Activated CD4-positive, alpha-beta memory T cell treated with anti-CD3 and anti-CD28 coated beads for 36 hours (primary cell): ENCODE data around the gene COG7. TPM values are rescaled to one million over a fixed set of nuclear protein-coding genes. Genes with fewer than 3 reads are reported as not detected.

Experiments
- CTCF ChIA-PET: fragments of 350-600 bp; sonication (Branson Sonifier 250); formaldehyde crosslinking; loops from one replicate; lab custom pipeline; 2021; ENCODE audit warnings: antibody characterized with exemption, inconsistent platforms; lab: Charles Lee
- POLR2A ChIA-PET: fragments of 350-600 bp; sonication (Branson Sonifier 250); formaldehyde crosslinking; loops from one replicate; lab custom pipeline; 2021; ENCODE audit warnings: antibody characterized with exemption; lab: Charles Lee
- DNase-seq: peaks from one replicate; pipeline ENCODE4 v3.0.0-alpha.2; 2020
- H3K27ac Mint-ChIP-seq: one replicate; pipeline ENCODE4 v1.8.0; 2021; ENCODE audit warnings: mixed read lengths
- H3K27me3 Mint-ChIP-seq: one replicate; pipeline ENCODE4 v1.8.0; 2021; ENCODE audit warnings: mixed read lengths
- H3K36me3 Mint-ChIP-seq: one replicate; pipeline ENCODE4 v1.8.0; 2021; ENCODE audit warnings: mixed read lengths
- H3K4me1 Mint-ChIP-seq: one replicate; pipeline ENCODE4 v1.8.0; 2021; ENCODE audit warnings: low read depth, mixed read lengths
- H3K4me3 Mint-ChIP-seq: one replicate; pipeline ENCODE4 v1.8.0; 2021; ENCODE audit warnings: mild to moderate bottlenecking, mixed read lengths
- H3K9me3 Mint-ChIP-seq: one replicate; pipeline ENCODE4 v1.8.0; 2021; ENCODE audit warnings: mixed read lengths
- intact Hi-C: fragments of 100-400 bp; cut with micrococcal nuclease; formaldehyde crosslinking; loops from one replicate; pipeline ENCODE4 v1.15.1; 2023
- total RNA-seq, 2 experiments: library from RNA; stranded (reverse); gene quantifications; one replicate each; pipeline ENCODE4 v1.2.3, GENCODE V29; 2021

COG7 gene
- total RNA-seq, 2 experiments from 2014 or later = 17.0 to 18.1 TPM

DNA sequence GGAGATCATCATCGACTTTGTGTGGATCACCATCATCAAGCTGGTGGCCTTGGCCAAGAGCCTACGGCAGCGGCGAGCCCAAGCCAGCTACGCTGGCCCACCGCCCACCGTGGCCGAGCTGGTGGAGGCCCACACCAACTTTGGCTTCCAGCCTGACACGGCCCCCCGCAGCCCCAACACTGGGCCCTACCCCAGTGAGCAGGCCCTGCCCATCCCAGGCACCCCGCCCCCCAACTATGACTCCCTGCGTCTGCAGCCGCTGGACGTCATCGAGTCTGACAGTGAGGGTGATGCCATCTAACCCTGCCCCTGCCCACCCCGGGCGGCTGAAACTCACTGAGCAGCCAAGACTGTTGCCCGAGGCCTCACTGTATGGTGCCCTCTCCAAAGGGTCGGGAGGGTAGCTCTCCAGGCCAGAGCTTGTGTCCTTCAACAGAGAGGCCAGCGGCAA lies 72.5 kb downstream of the COG7 start:
- no peak overlapping the region for H3K4me3 Mint-ChIP-seq
- intact Hi-C loops = no loop called here
- ChIA-PET POLR2A (no interaction called here), CTCF (interaction anchor here (1.1 kb wide), 1 partner anchor 55 kb away, joined by 3 read pairs; no protein-coding TSS in a partner anchor)
- H3K27me3 Mint-ChIP-seq = no peaks in the 10 kb centered on the region
- H3K4me1 Mint-ChIP-seq = no peaks in the 10 kb centered on the region
- DNase-seq = no peak
- no peaks in the 10 kb centered on the region for H3K36me3 Mint-ChIP-seq
- no peak overlapping the region for H3K27ac Mint-ChIP-seq
- H3K9me3 Mint-ChIP-seq = no peaks in the 10 kb centered on the region

DNA sequence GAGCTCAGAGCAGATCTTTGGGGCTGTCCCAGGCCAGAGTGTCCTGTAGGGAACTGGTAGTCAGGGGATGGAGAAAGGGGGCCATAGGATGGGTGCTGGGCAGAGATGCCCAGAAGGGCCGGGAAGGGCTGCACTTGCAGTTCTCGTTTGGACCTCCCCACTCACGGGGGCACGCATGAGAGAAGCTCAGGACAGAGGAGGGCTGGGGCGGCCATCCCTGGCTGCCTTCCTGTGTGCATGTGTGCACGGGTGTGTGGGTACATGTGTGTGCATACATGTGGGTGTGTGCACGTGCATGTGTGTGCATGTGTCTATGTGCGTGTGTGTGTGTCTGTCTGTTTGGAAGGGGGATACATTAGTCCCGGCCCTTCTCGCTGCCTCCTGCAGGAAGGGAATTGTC lies 73.3 kb downstream of the COG7 start:
- no peaks in the 10 kb centered on the region for H3K27me3 Mint-ChIP-seq
- intact Hi-C loops = no loop called here
- no peaks in the 10 kb centered on the region for H3K4me1 Mint-ChIP-seq
- no peak for DNase-seq
- no peak overlapping the region for H3K27ac Mint-ChIP-seq
- no peak overlapping the region for H3K4me3 Mint-ChIP-seq
- CTCF ChIA-PET = interaction anchor here (1.1 kb wide), 1 partner anchor 56 kb away, joined by 3 read pairs; no protein-coding TSS in a partner anchor
- H3K9me3 Mint-ChIP-seq = no peaks in the 10 kb centered on the region
- POLR2A ChIA-PET = no interaction called here
- H3K36me3 Mint-ChIP-seq = no peaks in the 10 kb centered on the region

DNA sequence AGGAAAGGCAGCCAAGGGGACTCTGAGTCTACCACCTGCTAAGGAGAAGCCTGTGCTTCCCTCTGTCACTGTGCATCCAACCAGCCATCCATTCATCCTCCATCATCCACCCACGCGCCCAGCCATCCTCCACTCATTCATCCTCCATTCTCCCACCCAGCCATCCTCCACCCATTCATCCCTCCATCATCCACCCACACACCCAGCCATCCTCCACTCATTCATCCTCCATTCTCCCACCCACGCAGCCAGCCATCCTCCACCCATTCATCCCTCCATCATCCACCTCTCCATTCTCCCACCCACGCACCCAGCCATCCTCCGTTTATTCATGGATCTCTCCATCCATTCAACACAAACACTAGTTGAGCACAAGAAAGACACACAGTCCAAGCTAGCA lies 74.1 kb downstream of the COG7 start:
- POLR2A ChIA-PET = no interaction called here
- intact Hi-C loops = no loop called here
- H3K9me3 Mint-ChIP-seq = no peaks in the 10 kb centered on the region
- DNase-seq = no peak
- no peak overlapping the region for H3K27ac Mint-ChIP-seq
- no peaks in the 10 kb centered on the region for H3K4me1 Mint-ChIP-seq
- H3K27me3 Mint-ChIP-seq = no peaks in the 10 kb centered on the region
- H3K4me3 Mint-ChIP-seq = no peak overlapping the region
- H3K36me3 Mint-ChIP-seq = no peaks in the 10 kb centered on the region
- CTCF ChIA-PET = interaction anchor here (0.6 kb wide), 1 partner anchor 1842 kb away, joined by 3 read pairs; no protein-coding TSS in a partner anchor

DNA sequence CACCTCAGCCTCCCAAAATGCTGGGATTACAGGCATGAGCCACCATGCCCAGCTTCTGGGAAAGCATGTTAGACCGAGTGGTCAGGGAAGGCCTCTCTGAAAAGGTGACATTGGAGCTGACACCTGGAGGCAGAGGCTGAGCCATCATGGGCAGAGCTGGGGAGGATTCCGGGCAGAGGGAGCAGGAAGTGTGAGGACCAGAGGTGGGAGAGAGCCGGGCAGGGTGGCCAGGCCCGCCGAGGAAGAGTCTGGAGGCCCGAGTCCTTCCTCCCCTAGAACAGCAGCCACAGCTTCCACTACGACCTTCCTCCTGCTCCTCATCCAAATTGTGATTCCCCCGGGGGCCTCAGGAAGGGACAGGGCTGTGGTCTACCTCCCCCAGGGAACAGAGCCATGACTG lies 74.7 kb downstream of the COG7 start:
- Mint-ChIP-seq H3K9me3 (no peaks in the 10 kb centered on the region), H3K36me3 (no peaks in the 10 kb centered on the region), H3K4me1 (no peaks in the 10 kb centered on the region), H3K27ac (no peak overlapping the region), H3K27me3 (no peaks in the 10 kb centered on the region), H3K4me3 (no peak overlapping the region)
- ChIA-PET CTCF (interaction anchor here (0.6 kb wide), 1 partner anchor 1842 kb away, joined by 3 read pairs; no protein-coding TSS in a partner anchor), POLR2A (no interaction called here)
- no peak for DNase-seq
- intact Hi-C loops = no loop called here

DNA sequence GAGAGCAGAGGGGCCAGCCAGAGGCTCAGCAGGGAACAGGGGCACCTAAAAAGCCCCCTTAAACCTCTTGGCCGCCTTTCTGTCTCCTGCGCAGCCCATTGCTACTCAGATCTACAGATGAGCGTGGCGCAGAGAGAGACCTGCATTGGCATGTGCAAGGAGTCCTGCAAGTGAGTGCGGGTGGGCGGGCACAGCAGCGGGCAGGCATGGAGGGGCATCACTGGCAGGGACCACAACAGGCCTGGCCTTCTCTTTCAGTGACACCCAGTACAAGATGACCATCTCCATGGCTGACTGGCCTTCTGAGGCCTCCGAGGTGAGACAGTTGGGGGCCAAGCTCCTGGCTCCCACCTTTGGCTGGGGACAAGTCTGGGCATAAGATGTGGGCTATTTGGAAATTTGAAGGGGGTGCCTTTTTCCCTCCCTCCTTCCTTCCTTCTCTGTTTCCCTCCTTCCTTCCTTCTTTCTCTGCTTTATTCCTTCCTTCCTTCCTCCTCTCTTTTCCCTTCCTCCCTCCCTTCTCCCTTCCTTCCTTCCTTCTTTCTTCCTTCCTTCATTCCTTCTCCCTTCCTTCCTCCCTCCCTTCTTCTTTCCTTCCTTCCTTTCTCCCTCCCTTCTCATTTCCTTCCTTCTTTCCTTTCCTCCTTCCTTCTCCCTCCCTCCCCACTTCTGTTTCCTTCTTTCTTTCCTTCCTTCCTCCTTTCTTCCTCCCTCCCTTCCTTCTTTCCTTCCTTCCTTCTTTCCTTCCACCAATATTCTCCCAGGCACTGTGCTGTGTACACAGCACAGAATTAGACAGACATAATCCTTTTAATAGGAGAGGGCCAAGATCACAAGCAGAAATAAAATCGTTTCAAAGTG lies 75.7 kb downstream of the COG7 start:
- no peak overlapping the region for H3K27ac Mint-ChIP-seq

DNA sequence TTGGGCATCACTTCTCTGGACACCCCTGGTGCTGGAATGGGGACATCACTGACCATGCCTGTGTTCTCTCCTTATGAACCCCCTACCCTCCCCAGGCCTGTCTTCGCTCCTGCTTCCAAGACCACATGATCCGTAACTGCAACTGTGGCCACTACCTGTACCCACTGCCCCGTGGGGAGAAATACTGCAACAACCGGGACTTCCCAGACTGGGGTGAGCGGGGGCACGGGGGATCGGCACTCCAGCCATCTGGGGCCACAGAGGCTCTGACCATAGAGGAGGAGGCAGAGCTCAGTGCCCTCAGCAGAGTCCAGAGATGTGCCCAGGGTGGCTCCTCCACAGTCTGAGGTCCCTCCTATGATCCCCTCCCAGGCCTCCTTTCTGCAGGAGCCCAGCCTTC lies 77.3 kb downstream of the COG7 start:
- Mint-ChIP-seq H3K27ac (no peak overlapping the region), H3K27me3 (peaks cover 1% of the 10 kb centered on the region), H3K36me3 (no peaks in the 10 kb centered on the region), H3K9me3 (no peaks in the 10 kb centered on the region), H3K4me3 (no peak overlapping the region), H3K4me1 (no peaks in the 10 kb centered on the region)
- intact Hi-C loops = no loop called here
- ChIA-PET CTCF (no interaction called here), POLR2A (no interaction called here)
- DNase-seq = no peak

More for the DNA sequence above, 75.7 kb downstream of the COG7 start:
- Mint-ChIP-seq H3K36me3 (no peaks in the 10 kb centered on the region), H3K4me1 (no peaks in the 10 kb centered on the region), H3K9me3 (no peaks in the 10 kb centered on the region), H3K27me3 (no peaks in the 10 kb centered on the region), H3K4me3 (no peak overlapping the region)
- CTCF ChIA-PET = no interaction called here
- no peak for DNase-seq
- POLR2A ChIA-PET = no interaction called here
- intact Hi-C loops = no loop called here

DNA sequence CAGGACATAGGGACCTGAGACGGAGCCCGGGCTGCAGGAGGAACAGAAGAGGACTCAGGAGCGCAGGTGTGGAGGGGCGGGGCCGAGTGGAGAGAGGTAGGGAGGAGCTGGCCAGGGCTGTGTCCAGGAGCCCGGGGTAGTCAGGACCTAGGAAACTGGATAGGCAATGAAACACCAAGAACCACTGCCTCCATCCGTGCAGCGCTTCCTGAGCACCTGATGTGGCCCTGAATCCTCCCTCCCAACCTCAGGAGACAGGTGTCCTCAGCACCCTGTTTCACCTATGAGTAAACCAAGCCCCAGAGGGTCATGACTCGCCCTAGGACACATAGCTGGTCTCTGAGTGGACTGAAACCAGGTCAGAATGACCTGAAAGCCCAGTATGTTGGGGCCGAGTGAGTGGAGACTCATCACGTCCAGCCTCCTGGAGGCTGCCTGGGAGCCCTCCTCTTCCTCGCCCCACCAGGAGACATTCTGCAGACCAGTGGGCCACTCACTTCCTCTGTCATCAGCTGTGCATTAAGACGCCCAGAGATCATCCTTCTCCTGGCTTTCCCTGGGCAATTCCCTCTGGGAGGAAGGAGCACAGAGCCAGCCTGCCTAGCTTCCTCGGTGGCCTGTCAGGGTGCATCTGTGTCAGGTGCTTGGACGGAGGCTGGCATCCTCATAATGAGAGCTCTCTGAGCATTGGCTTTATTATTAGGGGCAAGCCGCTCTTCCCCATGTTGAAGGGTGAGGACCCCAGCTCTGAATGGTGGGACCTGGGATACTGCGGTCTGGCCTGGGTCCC lies 78.1 kb downstream of the COG7 start:
- Mint-ChIP-seq H3K4me3 (no peak overlapping the region), H3K27ac (no peak overlapping the region), H3K36me3 (no peaks in the 10 kb centered on the region), H3K4me1 (no peaks in the 10 kb centered on the region), H3K9me3 (no peaks in the 10 kb centered on the region), H3K27me3 (peaks cover 3% of the 10 kb centered on the region)
- DNase-seq = no peak
- POLR2A ChIA-PET = no interaction called here
- CTCF ChIA-PET = no interaction called here
- intact Hi-C loops = no loop called here

DNA sequence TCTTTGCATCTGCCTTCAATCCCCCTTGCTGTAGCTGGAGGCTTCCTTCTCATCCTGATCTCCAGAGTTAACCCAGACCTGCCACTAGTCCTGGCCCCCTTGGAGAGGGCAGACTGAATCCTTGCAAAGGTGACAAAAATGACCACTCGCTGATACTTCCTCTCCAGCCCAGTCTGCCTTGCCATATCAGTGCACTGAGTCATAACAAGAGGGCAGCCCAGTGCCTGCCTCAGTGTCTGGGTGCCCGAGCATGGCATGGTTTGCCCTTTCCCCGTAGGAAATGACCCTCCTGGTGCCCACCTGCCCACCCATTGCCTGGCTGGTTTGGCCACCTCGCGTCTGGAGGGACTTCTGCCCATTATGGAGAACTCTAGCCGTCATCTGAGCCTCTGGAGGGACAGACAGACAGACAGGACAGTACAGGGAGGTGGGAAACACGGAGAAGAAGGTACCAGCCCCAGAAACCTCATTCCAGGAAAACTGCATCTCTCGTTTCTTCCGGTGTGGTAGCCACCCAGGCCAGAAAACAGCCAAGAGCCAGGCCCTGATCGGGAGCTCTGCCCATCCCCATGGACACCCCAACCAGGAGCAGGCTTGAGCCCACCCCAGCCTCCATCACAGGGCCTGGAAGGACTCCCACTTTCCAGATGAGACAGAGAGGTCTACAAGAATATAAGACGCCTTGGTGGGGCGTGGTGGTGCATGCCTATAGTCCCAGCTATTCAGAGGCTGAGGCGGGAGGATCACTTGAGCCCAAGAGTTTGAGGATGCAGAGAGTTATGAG lies 79.4 kb downstream of the COG7 start:
- Mint-ChIP-seq H3K4me1 (no peaks in the 10 kb centered on the region), H3K36me3 (no peaks in the 10 kb centered on the region), H3K27ac (no peak overlapping the region), H3K4me3 (no peak overlapping the region), H3K27me3 (peaks cover 3% of the 10 kb centered on the region), H3K9me3 (no peaks in the 10 kb centered on the region)
- ChIA-PET POLR2A (no interaction called here), CTCF (no interaction called here)
- intact Hi-C loops = no loop called here
- DNase-seq = no peak

DNA sequence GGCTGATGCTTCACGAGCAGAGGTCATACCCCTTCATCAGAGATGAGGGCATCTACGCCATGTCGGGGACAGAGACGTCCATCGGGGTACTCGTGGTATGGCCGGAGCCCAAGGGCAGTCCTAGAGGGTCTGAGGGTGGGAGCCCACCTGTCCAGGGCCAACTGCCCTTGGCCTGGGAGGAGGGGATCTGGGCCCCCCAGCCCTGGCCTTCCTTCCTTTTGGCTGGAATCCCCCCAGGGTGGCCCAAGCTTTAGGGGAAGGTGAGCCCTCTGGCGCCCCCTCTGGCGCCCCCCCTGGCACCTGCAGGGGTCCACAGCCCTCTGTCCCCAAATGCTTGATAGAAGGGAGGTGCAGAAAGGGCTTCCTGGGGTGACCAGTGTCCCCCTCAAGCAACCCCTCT lies 81.6 kb downstream of the COG7 start:
- no peaks in the 10 kb centered on the region for H3K4me1 Mint-ChIP-seq
- peaks cover 3% of the 10 kb centered on the region for H3K27me3 Mint-ChIP-seq
- CTCF ChIA-PET = no interaction called here
- intact Hi-C loops = no loop called here
- POLR2A ChIA-PET = no interaction called here
- H3K36me3 Mint-ChIP-seq = no peaks in the 10 kb centered on the region
- H3K27ac Mint-ChIP-seq = no peak overlapping the region
- no peak overlapping the region for H3K4me3 Mint-ChIP-seq
- no peak for DNase-seq
- H3K9me3 Mint-ChIP-seq = no peaks in the 10 kb centered on the region

DNA sequence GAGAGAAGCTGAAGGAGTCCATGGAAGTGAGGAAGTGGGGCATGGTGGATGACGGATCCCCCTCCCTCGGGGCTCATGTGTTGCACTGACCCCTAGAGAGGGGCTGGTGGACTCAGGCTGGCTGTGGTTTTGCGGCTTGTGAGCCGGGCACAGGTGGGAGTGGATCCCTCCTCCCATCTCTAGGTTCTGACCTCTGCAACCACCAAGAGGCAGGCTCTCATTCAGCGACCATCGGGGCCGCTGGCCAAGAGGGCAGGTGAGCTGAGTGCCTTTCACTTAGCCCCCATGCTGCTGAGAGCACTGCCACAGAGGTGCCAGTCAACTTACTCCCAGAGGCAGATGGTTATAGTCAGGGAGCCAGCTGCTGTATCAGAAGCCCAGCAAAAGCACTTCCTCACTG lies 83.6 kb downstream of the COG7 start:
- Mint-ChIP-seq H3K36me3 (no peaks in the 10 kb centered on the region), H3K4me3 (no peak overlapping the region), H3K27me3 (peaks cover 3% of the 10 kb centered on the region), H3K4me1 (peaks cover 8% of the 10 kb centered on the region), H3K9me3 (no peaks in the 10 kb centered on the region), H3K27ac (no peak overlapping the region)
- DNase-seq = no peak
- intact Hi-C loops = no loop called here
- ChIA-PET POLR2A (no interaction called here), CTCF (no interaction called here)

DNA sequence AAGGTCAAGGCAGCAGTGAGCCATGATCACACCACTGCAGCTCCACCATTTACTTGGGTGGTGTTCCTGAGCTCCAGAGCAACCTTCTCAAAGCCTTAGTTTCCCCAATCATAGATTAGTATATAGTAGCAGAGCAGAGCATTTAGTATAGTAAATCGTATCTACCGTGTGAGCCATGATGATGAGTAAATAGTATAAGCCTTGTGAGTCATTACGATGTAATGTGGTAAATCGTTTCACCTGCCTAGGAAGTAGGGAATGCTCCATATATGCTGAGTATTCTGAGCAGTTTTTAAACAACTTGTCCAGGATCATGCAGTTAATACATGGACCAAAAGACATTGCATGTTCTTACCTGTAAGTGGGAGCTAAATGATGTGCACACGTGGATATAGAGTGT lies 84.5 kb downstream of the COG7 start:
- Mint-ChIP-seq H3K9me3 (no peaks in the 10 kb centered on the region), H3K4me1 (peaks cover 10% of the 10 kb centered on the region), H3K36me3 (no peaks in the 10 kb centered on the region), H3K27me3 (peaks cover 3% of the 10 kb centered on the region), H3K4me3 (no peak overlapping the region), H3K27ac (no peak overlapping the region)
- ChIA-PET CTCF (interaction anchor here (0.6 kb wide), 1 partner anchor 703 kb away, joined by 3 read pairs; no protein-coding TSS in a partner anchor), POLR2A (no interaction called here)
- intact Hi-C loops = no loop called here
- no peak for DNase-seq

DNA sequence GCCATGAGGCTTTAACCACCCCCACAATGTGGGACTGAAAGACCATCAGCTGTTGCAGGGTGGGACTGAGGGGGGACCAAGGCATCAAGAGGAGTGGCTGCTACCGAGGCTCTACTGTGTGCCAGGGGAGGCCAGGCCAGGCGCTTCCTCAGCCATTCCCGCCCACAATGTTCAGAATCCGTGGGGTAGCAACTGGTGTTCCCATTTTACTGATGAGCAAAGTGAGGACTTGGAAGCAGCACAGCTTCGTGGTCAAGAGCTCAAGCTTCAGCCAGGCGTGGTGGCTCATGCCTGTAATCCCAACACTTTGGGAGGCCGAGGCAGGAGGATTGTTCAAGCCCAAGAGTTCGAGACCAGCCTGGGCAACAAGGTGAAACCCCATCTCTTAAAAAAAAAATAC lies 85.0 kb downstream of the COG7 start:
- H3K27ac Mint-ChIP-seq = no peak overlapping the region
- ChIA-PET POLR2A (no interaction called here), CTCF (interaction anchor here (0.6 kb wide), 1 partner anchor 704 kb away, joined by 3 read pairs; no protein-coding TSS in a partner anchor)
- no peak overlapping the region for H3K4me3 Mint-ChIP-seq
- no peaks in the 10 kb centered on the region for H3K36me3 Mint-ChIP-seq
- no peaks in the 10 kb centered on the region for H3K9me3 Mint-ChIP-seq
- intact Hi-C loops = no loop called here
- peaks cover 3% of the 10 kb centered on the region for H3K27me3 Mint-ChIP-seq
- H3K4me1 Mint-ChIP-seq = peaks cover 10% of the 10 kb centered on the region
- no peak for DNase-seq
